Superior temporal gyrus (tissue), 1 donor: ENCODE measurements around the gene ALKAL2.

ENCODE experiments used
- DNase-seq: peaks from one replicate; pipeline ENCODE4 v3.0.0-alpha.2; 2016; ENCODE audit errors: extremely low spot score

ALKAL2 gene

GRCh38 chr2:271917-272316 is 16.0 kb downstream of the ALKAL2 start:
- no peak for DNase-seq

- no peak for DNase-seq
These were observed 17.0 kb downstream of the ALKAL2 start for GRCh38 chr2:270861-271260.

GRCh38 chr2:269356-270030 is 18.4 kb downstream of the ALKAL2 start:
- no peak for DNase-seq

- DNase-seq, result no peak
These were observed 19.6 kb downstream of the ALKAL2 start for GRCh38 chr2:268323-268722.

GRCh38 chr2:264493-265468 is 23.1 kb downstream of the ALKAL2 start, which contains the start of gene ACP1:
TSS of gene ACP1 (plus strand) at chr2:264947. CDS start at chr2:264965, 18 bp downstream.
- peak; percentile 94 for DNase-seq

- DNase-seq, result no peak
These were observed 24.0 kb downstream of the ALKAL2 start, which contains the start of gene SH3YL1 for GRCh38 chr2:263774-264492. TSS of gene SH3YL1 (minus strand) at chr2:264032. CDS start at chr2:263984, 48 bp downstream.

GRCh38 chr2:263022-263738 is 24.7 kb downstream of the ALKAL2 start:
- DNase-seq, result no peak

- DNase-seq, result no peak
These were observed 25.8 kb downstream of the ALKAL2 start for GRCh38 chr2:262117-262516.

GRCh38 chr2:260507-261161 is 27.3 kb downstream of the ALKAL2 start:
- DNase-seq, result peak; percentile 39

GRCh38 chr2:259789-260331 is 28.0 kb downstream of the ALKAL2 start:
- DNase-seq, result no peak

GRCh38 chr2:258933-259332 is 29.0 kb downstream of the ALKAL2 start:
- no peak for DNase-seq

- no peak for DNase-seq
These were observed 30.0 kb downstream of the ALKAL2 start for GRCh38 chr2:257842-258241.

- no peak for DNase-seq
These were observed 30.5 kb downstream of the ALKAL2 start for GRCh38 chr2:257429-257828.

GRCh38 chr2:256094-256493 is 31.8 kb downstream of the ALKAL2 start:
- no peak for DNase-seq

- DNase-seq, result no peak
These were observed 32.7 kb downstream of the ALKAL2 start for GRCh38 chr2:255195-255594.

GRCh38 chr2:254241-254640 is 33.6 kb downstream of the ALKAL2 start:
- DNase-seq, result no peak

GRCh38 chr2:253202-253638 is 34.7 kb downstream of the ALKAL2 start:
- no peak for DNase-seq

- no peak for DNase-seq
These were observed 35.8 kb downstream of the ALKAL2 start for GRCh38 chr2:252001-252602.

- DNase-seq, result no peak
These were observed 38.3 kb downstream of the ALKAL2 start for GRCh38 chr2:249538-250042.

GRCh38 chr2:248724-249123 is 39.2 kb downstream of the ALKAL2 start:
- DNase-seq, result no peak
